GM12872 (cell line): ENCODE results near the gene LAMA5.

Experiments used
- TF ChIP-seq, protein P1 (sequence below): IDR thresholded peaks from 3 replicates; pipeline ENCODE4 v1.5.1; 2011; ENCODE audit warnings: low read depth, mild to moderate bottlenecking, low read length, moderate library complexity; ENCODE audit not compliant: insufficient read depth

The LAMA5 gene

DNA sequence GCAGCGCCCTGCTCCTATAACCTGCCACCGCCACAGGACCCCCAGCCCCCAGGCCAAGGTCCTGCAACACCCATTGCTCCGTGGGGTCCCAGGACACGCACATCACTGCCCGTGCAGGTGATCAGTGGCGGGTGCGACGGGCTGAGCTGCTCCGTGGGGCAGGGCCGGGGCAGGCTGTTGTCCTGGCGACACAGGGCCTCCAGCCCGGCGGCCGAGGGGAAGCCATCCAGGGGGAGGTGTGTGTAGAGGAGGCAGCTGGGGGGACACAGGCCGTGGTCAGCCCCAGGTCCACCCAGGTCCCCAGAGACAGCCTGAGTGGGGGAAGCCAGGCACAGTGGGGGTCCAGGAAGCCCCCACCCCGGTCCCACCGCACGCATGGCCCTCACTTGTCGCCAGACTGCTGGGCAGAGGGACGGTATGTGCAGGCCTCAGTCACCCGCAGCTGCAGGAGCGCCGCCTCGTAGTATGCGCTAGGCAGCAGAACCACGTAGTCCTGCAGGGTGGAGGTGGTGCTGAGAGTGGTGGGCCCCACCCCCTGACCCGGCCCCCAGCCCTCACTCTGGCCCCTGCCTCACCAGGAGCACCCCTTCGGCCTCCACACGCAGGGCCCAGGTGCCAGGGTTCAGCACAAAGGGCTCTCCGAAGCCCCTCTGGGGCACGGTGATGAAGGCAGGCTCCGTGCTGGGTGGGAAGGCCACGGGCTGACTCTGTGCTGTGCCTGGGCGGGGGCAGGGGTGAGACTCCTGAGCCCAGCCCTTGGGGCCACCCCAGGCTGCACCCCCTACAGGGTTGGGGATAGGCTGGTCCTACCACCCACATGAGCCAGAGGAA is 33.9 kb downstream of the LAMA5 start:
- TF ChIP-seq, protein P1, sequence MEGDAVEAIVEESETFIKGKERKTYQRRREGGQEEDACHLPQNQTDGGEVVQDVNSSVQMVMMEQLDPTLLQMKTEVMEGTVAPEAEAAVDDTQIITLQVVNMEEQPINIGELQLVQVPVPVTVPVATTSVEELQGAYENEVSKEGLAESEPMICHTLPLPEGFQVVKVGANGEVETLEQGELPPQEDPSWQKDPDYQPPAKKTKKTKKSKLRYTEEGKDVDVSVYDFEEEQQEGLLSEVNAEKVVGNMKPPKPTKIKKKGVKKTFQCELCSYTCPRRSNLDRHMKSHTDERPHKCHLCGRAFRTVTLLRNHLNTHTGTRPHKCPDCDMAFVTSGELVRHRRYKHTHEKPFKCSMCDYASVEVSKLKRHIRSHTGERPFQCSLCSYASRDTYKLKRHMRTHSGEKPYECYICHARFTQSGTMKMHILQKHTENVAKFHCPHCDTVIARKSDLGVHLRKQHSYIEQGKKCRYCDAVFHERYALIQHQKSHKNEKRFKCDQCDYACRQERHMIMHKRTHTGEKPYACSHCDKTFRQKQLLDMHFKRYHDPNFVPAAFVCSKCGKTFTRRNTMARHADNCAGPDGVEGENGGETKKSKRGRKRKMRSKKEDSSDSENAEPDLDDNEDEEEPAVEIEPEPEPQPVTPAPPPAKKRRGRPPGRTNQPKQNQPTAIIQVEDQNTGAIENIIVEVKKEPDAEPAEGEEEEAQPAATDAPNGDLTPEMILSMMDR: no peak

DNA sequence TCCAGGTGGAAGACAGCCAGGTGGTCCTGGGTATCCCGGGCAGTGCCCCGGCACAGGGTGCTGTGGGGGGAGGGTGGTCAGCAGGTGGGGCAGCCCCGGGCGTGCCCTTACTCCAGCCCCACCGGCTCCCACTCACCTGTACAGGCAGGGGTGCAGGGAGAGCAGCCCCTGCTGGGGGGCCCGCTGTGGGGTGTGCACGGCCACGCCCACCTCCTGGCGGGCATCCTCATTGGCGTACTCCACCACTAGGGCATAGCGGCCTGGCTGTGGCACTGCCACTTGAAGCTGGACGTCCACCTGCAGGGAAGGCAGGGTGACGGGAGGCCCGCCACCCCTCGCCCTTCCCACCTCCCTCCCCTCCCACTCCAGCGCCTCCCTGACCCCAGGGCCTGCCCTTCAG is 34.7 kb downstream of the LAMA5 start:
- TF ChIP-seq, protein P1: no peak

DNA sequence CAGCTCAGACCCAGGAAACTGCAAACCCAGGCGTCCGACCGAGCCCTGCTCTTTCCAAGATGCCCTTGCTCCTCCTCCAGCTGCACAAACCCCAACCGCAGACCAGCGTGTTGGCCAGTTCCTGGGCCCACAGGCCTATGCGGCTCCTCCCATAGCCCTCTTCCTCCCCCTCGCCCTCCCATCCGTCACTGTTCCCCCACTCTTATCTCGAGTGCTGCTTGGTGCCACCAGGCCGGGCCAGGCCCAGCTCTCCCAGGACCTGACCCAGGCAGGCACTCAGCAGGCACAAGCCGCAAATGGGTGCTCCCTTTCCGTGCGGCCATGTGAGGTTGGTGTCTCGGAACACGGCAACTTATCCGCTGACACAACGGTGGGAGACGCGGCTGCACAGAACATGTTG is 35.8 kb downstream of the LAMA5 start:
- TF ChIP-seq, protein P1: no peak

DNA sequence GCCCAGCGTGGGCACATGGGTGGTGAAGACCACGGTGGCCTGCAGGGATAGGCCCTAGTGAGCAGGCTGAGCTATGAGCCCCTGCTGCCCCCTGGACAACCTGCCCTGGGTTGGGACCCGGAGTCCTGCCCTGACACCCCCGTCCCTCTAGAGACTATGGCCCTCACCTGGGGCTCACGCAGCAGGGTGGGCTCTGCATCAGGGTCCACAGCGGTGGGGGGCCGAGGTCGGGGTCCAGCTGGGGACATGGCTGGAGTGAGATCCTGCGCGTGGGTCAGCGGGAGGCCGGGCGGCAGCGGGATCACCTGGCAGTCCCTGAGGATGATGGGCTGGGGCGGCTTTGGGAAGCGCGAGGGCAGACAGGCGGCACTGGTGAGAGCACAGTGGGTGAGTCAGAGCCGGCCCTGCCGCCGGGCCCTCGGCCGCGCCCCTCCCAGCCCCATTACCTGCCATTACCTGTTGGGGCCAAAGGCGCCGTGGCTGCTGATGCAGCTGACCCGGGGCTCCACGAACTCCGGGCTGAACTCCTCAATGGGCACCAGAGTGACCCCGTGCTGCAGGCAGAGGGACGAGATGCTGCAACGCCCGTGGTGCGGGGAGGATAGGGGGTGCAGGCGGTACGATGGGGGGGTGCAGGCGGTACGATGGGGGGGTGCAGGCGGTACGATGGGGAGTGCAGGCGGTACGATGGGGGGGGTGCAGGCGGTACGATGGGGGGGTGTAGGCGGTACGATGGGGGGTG is 36.4 kb downstream of the LAMA5 start:
- TF ChIP-seq, protein P1: no peak

DNA sequence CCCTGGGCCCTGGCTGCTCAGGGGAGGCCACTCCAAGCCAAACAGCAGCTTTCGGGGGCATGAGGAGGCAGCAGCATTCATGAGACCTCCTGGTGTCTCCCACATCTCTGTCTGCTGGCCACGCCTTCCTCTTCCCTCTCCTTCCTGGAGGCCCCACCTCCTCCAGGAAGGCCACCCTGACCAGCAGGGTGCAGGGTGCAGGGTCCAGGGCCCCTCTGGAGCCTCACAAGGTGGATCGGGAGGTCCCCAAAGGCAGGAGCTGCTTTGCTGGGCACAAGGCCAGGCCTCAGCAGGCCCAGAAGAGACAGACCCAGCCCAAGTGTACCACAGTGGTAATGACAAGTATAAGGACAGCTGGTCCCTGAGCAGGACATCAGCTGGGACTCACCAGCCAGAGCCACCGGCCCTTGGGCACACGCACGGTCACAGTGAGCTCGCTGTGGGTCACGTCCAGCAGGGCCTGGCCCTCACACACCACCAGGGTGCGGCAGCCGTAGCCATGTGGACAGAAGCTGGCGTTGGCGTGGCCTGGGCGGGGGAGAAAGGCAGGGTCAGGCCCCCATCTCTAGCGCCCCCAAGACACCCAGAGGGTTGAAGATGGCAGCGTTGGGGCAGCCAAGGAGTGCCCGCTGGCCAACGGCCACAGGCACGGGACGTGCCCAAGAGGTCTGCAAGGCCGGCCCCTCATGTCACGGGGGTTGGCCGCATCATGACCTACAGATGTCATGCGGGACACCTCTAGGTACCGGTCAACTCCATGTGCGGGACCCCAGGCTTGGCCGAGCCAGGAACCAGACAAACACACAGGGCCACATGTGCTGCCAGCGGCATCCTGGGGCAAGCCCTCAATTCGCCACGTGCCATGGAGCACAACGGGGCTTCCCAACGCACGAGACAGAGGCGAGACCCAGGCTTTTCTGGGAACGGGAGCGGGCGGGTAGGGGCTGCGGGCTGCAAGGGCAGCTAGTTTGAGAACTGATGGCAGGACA is 37.4 kb downstream of the LAMA5 start:
- TF ChIP-seq, protein P1: no peak

DNA sequence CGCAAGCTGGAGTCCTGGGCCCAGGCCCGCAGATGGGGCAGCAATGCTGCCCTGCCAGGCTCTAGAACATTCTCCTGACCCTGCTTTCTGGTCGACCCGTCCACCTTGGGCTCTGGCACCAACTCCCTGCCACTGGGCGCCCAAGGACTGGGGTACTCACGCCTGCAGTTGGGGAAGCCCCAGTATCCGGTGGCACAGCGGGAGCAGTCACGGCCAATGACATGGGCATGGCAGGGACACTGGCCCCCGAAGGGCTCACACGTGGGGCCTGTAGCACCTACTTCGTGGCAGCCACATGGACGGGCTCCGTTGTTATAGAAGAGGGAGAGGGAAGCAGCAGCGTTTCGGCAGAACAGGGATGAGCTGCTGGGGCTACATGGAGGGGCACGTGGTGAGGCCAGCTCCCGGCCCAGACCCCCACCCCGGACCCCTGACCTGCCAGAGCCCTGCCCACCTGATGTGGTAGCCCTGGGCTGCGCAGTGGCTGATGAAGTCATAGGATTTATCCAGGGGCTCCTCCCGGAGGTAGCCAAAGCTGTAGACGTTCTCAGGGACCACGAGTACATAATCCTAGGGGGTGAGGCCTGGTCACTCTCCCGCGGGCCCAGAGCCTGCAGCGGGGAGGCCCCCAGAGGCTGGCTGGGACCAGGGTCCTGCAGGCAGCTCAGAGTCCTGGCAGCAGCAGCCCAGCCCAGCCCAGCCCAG is 38.3 kb downstream of the LAMA5 start:
- TF ChIP-seq, protein P1: no peak
